KMS-11 (cell line): ENCODE results near the gene DRC1.

Source experiments
- H2AFZ ChIP-seq: fragments of 200-600 bp; sonication (generic); 2 replicates; pipeline ENCODE4 v1.6.1; 2016; ENCODE audit warnings: antibody characterized with exemption, mixed run types, low read depth
- H3K27ac ChIP-seq: fragments of 200-600 bp; sonication (generic); 2 replicates; pipeline ENCODE4 v1.6.1; 2016; ENCODE audit warnings: mild to moderate bottlenecking, mixed run types
- H3K27me3 ChIP-seq: fragments of 200-600 bp; sonication (generic); 2 replicates; pipeline ENCODE4 v1.6.1; 2017; ENCODE audit warnings: mild to moderate bottlenecking, low read depth, mixed run types, moderate library complexity; ENCODE audit not compliant: insufficient read depth
- H3K36me3 ChIP-seq: fragments of 200-600 bp; sonication (generic); 2 replicates; pipeline ENCODE4 v1.6.1; 2017; ENCODE audit warnings: mild to moderate bottlenecking, mixed run types; ENCODE audit not compliant: insufficient read depth
- H3K4me1 ChIP-seq: fragments of 200-600 bp; sonication (generic); 2 replicates; pipeline ENCODE4 v1.6.1; 2016; ENCODE audit warnings: mild to moderate bottlenecking, low read depth, mixed run types; ENCODE audit not compliant: poor library complexity, severe bottlenecking
- H3K4me2 ChIP-seq: fragments of 200-600 bp; sonication (generic); 2 replicates; pipeline ENCODE4 v1.7.0; 2016; ENCODE audit warnings: mild to moderate bottlenecking, mixed run types
- H3K4me3 ChIP-seq: fragments of 200-600 bp; sonication (generic); IDR thresholded peaks from 2 replicates; pipeline ENCODE4 v1.6.1; 2017; ENCODE audit warnings: low read depth, low read length, mixed read lengths; ENCODE audit not compliant: insufficient read depth
- H3K79me2 ChIP-seq: fragments of 200-600 bp; sonication (generic); 2 replicates; pipeline ENCODE4 v1.6.1; 2016; ENCODE audit warnings: low read depth, mixed run types; ENCODE audit not compliant: insufficient read depth
- H3K9ac ChIP-seq: fragments of 200-600 bp; sonication (generic); 2 replicates; pipeline ENCODE4 v1.6.1; 2016; ENCODE audit warnings: mild to moderate bottlenecking, mixed run types
- H4K20me1 ChIP-seq: fragments of 200-600 bp; sonication (generic); 2 replicates; pipeline ENCODE4 v1.6.1; 2016; ENCODE audit warnings: mild to moderate bottlenecking, mixed run types; ENCODE audit not compliant: insufficient read depth
- TF ChIP-seq, protein P1 (sequence below): fragments of 200-600 bp; sonication (generic); conservative IDR thresholded peaks from 2 replicates; pipeline ENCODE4 v1.6.1; 2017; ENCODE audit warnings: low read depth, mild to moderate bottlenecking, antibody characterized with exemption, low read length, moderate library complexity, mixed read lengths

Gene DRC1

DNA sequence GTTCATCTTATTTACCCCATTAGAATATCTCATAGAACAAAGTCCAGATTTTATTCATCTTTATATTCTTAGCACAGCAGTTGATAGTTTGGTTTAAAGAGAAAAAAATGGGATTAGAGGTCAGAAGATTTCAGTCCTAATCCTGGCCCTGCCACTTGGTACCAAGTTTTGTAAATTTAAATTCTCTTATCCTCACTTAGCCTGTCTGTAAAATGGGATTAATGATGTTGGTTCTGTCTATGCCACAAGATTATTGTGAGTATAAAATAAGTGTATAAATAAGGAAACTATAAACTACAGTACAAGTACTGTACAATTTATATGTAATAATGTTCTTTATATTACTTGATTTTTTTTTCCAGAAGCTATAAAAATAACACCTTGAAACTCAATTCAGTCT lies 17.1 kb upstream of the DRC1 start:
- Histone ChIP-seq H3K9ac (no peak overlapping the region), H4K20me1 (no peaks in the 10 kb centered on the region), H3K36me3 (no peaks in the 10 kb centered on the region; the same call in 1 of the 2 replicates), H3K79me2 (no peaks in the 10 kb centered on the region), H3K4me1 (peaks cover 4% of the 10 kb centered on the region), H2AFZ (no peak overlapping the region), H3K4me3 (no peak overlapping the region), H3K27ac (no peak overlapping the region), H3K27me3 (no peaks in the 10 kb centered on the region), H3K4me2 (no peak overlapping the region)
- TF ChIP-seq, protein P1, sequence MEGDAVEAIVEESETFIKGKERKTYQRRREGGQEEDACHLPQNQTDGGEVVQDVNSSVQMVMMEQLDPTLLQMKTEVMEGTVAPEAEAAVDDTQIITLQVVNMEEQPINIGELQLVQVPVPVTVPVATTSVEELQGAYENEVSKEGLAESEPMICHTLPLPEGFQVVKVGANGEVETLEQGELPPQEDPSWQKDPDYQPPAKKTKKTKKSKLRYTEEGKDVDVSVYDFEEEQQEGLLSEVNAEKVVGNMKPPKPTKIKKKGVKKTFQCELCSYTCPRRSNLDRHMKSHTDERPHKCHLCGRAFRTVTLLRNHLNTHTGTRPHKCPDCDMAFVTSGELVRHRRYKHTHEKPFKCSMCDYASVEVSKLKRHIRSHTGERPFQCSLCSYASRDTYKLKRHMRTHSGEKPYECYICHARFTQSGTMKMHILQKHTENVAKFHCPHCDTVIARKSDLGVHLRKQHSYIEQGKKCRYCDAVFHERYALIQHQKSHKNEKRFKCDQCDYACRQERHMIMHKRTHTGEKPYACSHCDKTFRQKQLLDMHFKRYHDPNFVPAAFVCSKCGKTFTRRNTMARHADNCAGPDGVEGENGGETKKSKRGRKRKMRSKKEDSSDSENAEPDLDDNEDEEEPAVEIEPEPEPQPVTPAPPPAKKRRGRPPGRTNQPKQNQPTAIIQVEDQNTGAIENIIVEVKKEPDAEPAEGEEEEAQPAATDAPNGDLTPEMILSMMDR = no peak

GRCh38 chr2:26387189-26387588 lies 14.5 kb upstream of the DRC1 start:
- TF ChIP-seq, protein P1 = no peak
- Histone ChIP-seq H2AFZ (no peak overlapping the region), H3K79me2 (no peaks in the 10 kb centered on the region), H4K20me1 (no peaks in the 10 kb centered on the region), H3K4me2 (no peak overlapping the region), H3K36me3 (no peaks in the 10 kb centered on the region; the same call in 1 of the 2 replicates), H3K4me3 (no peak overlapping the region), H3K27ac (no peak overlapping the region), H3K27me3 (no peaks in the 10 kb centered on the region), H3K4me1 (peaks cover 4% of the 10 kb centered on the region), H3K9ac (no peak overlapping the region)

GRCh38 chr2:26394694-26395093 lies 7.0 kb upstream of the DRC1 start:
- TF ChIP-seq, protein P1 = no peak
- H3K4me1 ChIP-seq = peaks cover 11% of the 10 kb centered on the region
- H3K79me2 ChIP-seq = no peaks in the 10 kb centered on the region
- H3K9ac ChIP-seq = no peak overlapping the region
- H2AFZ ChIP-seq = no peak overlapping the region
- H4K20me1 ChIP-seq = no peaks in the 10 kb centered on the region
- no peak overlapping the region for H3K27ac ChIP-seq
- H3K27me3 ChIP-seq = no peaks in the 10 kb centered on the region
- no peak overlapping the region for H3K4me3 ChIP-seq
- H3K36me3 ChIP-seq = no peaks in the 10 kb centered on the region
- no peak overlapping the region for H3K4me2 ChIP-seq

GRCh38 chr2:26395394-26395793 lies 6.3 kb upstream of the DRC1 start:
- no peaks in the 10 kb centered on the region for H3K79me2 ChIP-seq
- H3K4me2 ChIP-seq = no peak overlapping the region
- no peaks in the 10 kb centered on the region for H4K20me1 ChIP-seq
- H3K27ac ChIP-seq = no peak overlapping the region
- no peak overlapping the region for H3K4me3 ChIP-seq
- no peaks in the 10 kb centered on the region for H3K36me3 ChIP-seq
- H3K27me3 ChIP-seq = no peaks in the 10 kb centered on the region
- TF ChIP-seq, protein P1 = no peak
- peaks cover 18% of the 10 kb centered on the region for H3K4me1 ChIP-seq
- H3K9ac ChIP-seq = no peak overlapping the region
- H2AFZ ChIP-seq = no peak overlapping the region
